Duodenal mucosa (tissue), 2 donors: ENCODE results near the gene IPO4.
"Not testable (repeated sequence)": the region's sequence is repeated elsewhere in the genome, so short reads cannot be mapped to it uniquely, and the experiment has no call there.

Source experiments
- H3K27ac ChIP-seq: one replicate; pipeline ENCODE4 v1.7.0; 2013; ENCODE audit warnings: low read depth, low read length
- H3K27me3 ChIP-seq, 2 donors: one replicate each; pipeline ENCODE4 v1.7.0; 2013; ENCODE audit warnings: low read length in 2 of 2, control low read depth in 1 of 2; ENCODE audit not compliant: insufficient read depth in 2 of 2, control insufficient read depth in 1 of 2
- H3K36me3 ChIP-seq, 2 donors: one replicate each; pipeline ENCODE4 v1.7.0; 2013; ENCODE audit warnings: low read length in 2 of 2, control low read depth in 1 of 2; ENCODE audit not compliant: insufficient read depth in 2 of 2, control insufficient read depth in 1 of 2
- H3K4me1 ChIP-seq, 2 donors: one replicate each; pipeline ENCODE4 v1.7.0; 2013; ENCODE audit warnings: low read length in 2 of 2, control low read depth in 1 of 2; ENCODE audit not compliant: insufficient read depth in 2 of 2, control insufficient read depth in 1 of 2
- H3K4me3 ChIP-seq, 2 donors: one replicate each; pipeline ENCODE4 v1.7.0; 2013; ENCODE audit warnings: low read length in 2 of 2, low read depth in 1 of 2
- H3K9ac ChIP-seq, 2 donors: one replicate each; pipeline ENCODE4 v1.7.0; 2013; ENCODE audit warnings: low read length in 2 of 2, low read depth in 1 of 2
- H3K9me3 ChIP-seq, 2 donors: one replicate each; pipeline ENCODE4 v1.7.0; 2013; ENCODE audit warnings: low read length in 2 of 2, control low read depth in 1 of 2; ENCODE audit not compliant: control insufficient read depth in 1 of 2

Gene IPO4

DNA sequence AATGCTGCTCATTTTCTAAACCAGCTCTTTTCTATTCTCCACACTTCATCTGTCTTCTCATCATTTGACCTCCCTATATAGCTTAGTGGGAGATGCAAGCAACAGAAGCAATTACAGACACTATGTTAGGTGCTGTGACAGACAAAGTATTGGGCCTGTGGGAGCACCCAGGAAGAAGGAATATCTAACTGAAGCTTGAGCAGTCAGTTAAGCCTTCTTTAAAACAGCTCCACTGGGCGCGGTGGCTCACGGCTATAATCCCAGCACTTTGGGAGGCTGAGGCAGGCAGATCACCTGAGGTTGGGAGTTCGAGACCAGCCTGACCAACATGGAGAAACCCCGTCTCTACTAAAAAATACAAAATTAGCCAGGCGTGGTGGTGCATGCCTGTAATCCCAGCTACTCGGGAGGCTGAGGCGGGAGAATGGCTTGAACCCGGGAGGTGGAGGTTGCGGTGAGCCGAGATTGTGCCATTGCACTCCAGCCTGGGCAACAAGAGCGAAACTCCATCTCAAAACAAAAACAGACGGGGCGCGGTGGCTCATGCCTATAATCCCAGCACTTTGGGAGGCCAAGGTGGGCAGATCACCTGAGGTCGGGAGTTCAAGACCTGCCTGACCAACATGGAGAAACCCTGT, 14.8 kb upstream of the IPO4 start:
- not testable (repeated sequence) for H3K27me3 ChIP-seq, H3K27ac ChIP-seq, H3K4me1 ChIP-seq, H3K9me3 ChIP-seq, H3K4me3 ChIP-seq, H3K9ac ChIP-seq
- H3K36me3 ChIP-seq = peaks cover 28 to 45% of the 10 kb centered on the region in 2 donors

DNA sequence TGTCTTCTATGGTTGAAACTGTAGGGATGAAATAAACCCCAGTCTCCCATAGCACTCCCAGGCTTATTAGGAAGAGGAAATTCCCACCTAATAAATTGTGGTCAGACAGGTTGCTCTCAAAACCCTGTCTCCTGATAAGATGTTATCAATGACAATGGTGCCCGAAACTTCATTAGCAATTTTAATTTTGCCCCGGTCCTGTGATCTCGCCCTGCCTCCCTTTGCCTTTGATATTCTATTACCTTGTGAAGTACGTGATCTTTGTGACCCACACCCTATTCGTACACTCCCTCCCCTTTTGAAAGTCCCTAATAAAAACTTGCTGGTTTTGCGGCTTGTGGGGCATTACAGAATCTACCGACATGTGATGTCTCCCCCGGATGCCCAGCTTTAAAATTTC, 13.9 kb upstream of the IPO4 start:
- H3K4me3 ChIP-seq, H3K27ac ChIP-seq, H3K9me3 ChIP-seq, H3K4me1 ChIP-seq, H3K27me3 ChIP-seq, H3K9ac ChIP-seq: not testable (repeated sequence)
- peaks cover 19 to 37% of the 10 kb centered on the region in 2 donors for H3K36me3 ChIP-seq

DNA sequence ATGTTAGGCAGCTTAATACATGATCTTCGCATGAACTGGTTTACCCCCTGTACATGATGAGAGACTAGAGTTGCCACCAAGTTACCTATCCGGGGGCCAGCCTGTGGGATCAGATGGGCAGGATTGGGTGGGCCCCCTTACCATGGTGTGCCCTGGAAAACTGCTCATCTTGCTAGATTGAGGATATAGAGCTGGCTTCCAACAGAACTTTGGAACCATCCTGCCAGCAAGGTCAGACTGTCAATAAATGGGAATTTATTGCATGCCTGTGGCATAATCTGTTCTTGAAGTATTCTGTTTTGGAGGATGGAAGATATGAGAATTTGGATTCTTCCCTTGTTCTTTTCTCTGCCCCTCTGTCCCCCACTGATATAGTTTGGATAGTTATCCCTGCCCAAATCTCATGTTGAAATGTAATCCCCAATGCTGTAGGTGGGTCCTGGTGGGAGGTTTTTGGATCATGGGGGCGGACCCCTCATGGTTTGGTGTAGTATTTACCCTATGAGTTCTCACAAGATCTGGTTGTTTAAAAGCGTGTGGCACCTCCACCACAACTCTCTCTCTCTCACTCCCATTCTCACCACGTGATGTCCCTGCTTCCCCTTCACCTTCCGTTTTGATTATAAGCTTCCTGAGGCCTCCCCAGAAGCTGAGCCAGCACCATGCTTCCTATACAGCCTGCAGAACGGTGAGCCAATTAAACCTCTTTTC, 10.4 kb upstream of the IPO4 start:
- Histone ChIP-seq H3K27ac (no peak overlapping the region), H3K9me3 (no peaks in the 10 kb centered on the region), H3K4me3 (no peak overlapping the region), H3K9ac (no peak overlapping the region), H3K27me3 (no peaks in the 10 kb centered on the region), H3K4me1 (peaks cover 24 to 28% of the 10 kb centered on the region in 2 donors), H3K36me3 (peaks cover 0 to 9% of the 10 kb centered on the region in 2 donors)

DNA sequence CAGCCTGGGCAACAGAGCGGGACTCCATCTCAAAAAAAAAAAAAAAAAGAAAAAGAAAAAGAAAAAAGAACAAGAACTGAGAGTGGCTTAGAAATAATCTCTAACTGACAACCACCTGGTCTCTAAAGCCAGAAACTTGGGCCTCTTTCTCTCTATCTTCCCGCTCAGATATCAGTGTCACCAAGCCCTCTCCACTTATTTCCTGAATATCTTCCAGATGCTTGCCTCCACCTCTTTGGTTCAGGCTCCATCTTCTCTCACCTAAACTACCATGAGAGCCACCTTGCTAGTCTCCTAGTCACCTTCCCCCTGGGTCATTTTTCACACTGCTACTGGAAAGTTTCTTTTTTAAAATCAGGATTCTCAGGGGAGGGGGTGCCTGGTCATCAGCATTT, 8.4 kb upstream of the IPO4 start:
- no peaks in the 10 kb centered on the region for H3K9me3 ChIP-seq
- H3K27ac ChIP-seq = no peak overlapping the region

DNA sequence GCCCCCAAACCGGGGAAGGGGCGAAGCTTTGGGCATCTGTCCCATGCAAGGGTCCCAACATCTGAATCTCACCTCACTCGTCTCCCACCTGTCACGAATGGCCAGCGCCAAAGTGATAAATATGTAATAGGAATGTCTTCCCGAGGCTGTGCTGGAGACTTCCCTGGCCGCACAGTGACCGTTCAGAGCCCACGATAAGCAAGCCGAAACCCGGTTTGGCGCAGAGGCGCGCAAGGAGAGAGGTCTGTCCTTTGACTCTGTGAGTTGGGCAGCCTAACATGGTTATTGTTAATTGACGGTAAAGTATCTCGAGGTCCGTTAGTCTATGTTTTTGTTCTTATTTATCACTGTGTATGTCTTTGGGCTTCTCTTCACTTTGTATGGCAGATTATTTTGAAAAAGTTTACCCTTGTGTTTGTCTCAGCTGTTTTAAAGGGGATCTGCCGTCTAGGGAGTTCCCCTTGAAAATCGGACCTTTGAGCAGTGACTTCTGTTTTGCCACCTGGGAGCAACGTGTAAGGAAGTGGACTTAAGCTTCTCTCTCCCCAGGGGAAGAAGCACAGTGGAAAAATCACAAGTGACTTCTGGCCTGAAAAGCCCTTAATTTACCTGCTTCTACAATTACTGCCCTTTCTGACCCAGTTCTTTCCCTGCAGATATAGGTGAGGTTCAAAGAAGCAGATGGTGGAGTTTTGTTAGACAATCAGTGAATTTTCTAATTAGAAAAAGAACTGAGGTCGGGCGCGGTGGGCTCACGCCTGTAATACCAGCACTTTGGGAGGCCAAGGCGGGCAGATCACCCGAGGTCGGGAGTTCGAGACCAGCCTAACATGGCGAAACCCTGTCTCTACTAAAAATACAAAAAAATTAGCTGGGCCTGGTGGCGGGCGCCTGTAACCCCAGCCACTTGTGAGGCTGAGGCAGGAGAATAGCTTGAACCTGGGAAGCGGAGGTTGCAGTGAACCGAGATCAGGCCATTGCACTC, 7.7 kb upstream of the IPO4 start:
- Histone ChIP-seq H3K27me3 (no peaks in the 10 kb centered on the region), H3K27ac (peak overlapping the region; percentile 97), H3K36me3 (peaks cover 7 to 17% of the 10 kb centered on the region in 2 donors), H3K9me3 (no peaks in the 10 kb centered on the region), H3K4me1 (peaks cover 26 to 29% of the 10 kb centered on the region in 2 donors), H3K4me3 (peak overlapping the region; percentile 80 to 89), H3K9ac (peak overlapping the region; percentile 72 to 93)

More for the DNA sequence above, 8.4 kb upstream of the IPO4 start:
- Histone ChIP-seq H3K9ac (no peak overlapping the region), H3K36me3 (peaks cover 5 to 15% of the 10 kb centered on the region in 2 donors), H3K4me3 (peak overlapping the region in 1 of 2 donors; percentile 80), H3K4me1 (peaks cover 26 to 29% of the 10 kb centered on the region in 2 donors), H3K27me3 (no peaks in the 10 kb centered on the region)

DNA sequence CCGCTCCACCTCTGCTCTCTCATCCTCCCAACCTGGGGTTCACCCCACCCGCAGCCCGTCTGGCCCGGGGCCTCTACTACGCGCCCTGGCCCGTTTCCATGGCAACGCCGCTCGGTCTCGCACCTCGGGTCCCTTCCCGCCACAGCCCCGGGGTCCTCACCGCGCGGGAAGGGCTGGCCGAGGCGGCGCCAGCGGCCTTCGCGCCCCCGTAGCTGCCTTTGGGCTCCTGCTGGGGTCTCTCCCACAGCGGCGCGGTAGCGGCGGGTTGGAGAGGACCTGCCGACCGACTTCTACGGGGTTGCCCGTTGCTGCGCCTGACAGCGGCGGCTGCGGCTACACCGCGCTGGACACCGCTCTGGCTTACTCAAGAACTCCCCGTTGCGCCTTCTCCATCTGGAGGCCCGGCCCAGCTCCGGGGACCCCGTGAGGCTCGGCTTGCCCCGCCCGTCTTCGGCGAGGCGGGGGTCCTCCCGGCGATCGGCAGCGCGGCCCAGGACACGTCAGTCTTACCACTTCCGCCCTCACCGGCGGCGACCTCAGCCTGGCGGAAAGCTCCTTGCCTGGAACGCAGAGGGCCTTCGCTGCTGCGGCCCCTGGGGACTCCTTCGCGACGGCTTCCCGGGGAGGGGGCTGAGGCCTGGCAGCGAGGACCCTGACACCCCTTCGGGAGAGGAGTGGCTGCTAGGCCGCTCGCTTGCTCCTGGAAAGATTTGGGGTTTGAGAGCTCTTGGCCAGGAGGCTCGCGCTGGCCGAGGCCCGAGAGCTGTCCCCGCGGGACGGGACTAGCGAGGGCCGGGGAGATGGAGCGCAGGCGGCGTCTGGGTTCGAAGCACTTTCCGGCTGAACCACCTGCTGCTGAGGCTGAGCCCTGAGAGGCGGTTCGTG, 6.8 kb upstream of the IPO4 start, which contains the start of gene TM9SF1:
TM9SF1 (minus strand) TSS at position 256 of the 885 bp plus-strand sequence. CDS start 422 bp downstream, outside the sequence.
- Histone ChIP-seq H3K9me3 (no peaks in the 10 kb centered on the region), H3K4me1 (peaks cover 26 to 29% of the 10 kb centered on the region in 2 donors), H3K4me3 (peak within 1 kb of the TSS; percentile 80 to 89), H3K27ac (peak within 1 kb of the TSS; percentile 97), H3K36me3 (peaks cover 8 to 23% of the 10 kb centered on the region in 2 donors), H3K27me3 (no peaks in the 10 kb centered on the region), H3K9ac (peak within 1 kb of the TSS; percentile 72 to 93)

DNA sequence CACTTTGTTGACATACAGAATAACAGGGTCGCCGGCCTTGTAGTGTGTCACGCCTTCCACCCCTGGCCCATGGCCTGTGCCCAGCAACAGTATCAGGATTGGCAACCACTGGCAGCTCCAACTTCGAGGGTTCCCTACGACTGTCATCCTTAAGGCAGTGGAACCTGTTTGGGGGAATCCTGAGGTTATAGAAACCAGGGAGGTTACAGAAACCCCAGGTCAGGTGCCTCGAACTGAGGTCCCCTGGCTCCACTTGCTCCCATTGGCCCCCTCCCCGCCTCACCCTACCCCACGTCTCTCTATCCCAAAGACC, 6.2 kb upstream of the IPO4 start:
- H3K36me3 ChIP-seq = peaks cover 10 to 29% of the 10 kb centered on the region in 2 donors
- H3K9me3 ChIP-seq = no peaks in the 10 kb centered on the region
- peak overlapping the region; percentile 97 for H3K27ac ChIP-seq
- H3K4me3 ChIP-seq = peak overlapping the region; percentile 80 to 89
- H3K4me1 ChIP-seq = peaks cover 26 to 29% of the 10 kb centered on the region in 2 donors
- peak overlapping the region; percentile 72 to 93 for H3K9ac ChIP-seq
- H3K27me3 ChIP-seq = no peaks in the 10 kb centered on the region

DNA sequence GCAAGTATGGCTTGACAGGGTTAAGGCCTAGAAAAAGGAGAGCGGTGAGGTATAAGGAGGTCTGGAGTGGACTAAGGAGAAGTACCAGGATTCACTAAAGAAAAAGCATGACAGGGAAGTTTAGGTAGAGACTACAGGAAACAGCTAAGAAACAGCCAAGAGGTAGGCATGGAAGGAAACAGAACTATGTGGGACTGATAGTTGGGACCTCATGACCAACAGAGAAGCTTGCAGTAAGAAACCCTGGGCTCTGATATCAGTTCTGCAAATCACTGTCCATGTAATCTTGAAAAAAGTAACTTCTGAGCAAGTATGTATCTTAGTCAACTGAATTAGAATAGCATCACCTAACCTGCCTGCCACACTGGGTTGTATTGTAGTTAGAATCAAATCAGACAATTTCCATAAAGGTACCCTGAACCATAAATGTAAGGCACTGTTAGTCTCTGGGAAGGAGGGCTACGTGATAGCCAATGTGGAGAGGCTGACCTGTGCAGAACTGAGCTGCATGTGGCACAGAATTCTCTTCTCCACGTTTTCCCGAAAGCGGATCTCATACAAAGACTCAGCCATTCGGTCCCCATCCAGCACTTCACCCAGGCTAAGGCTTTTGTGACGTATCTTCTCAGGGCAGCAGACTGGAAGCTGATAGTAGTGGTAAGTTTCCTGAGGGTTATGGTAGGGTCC, 5.7 kb upstream of the IPO4 start:
- no peaks in the 10 kb centered on the region for H3K27me3 ChIP-seq
- peaks cover 28 to 29% of the 10 kb centered on the region in 2 donors for H3K4me1 ChIP-seq
- H3K36me3 ChIP-seq = peaks cover 10 to 31% of the 10 kb centered on the region in 2 donors
- no peaks in the 10 kb centered on the region for H3K9me3 ChIP-seq
- peak overlapping the region; percentile 80 to 89 for H3K4me3 ChIP-seq
- H3K9ac ChIP-seq = peak overlapping the region; percentile 72 to 93
- H3K27ac ChIP-seq = no peak overlapping the region

DNA sequence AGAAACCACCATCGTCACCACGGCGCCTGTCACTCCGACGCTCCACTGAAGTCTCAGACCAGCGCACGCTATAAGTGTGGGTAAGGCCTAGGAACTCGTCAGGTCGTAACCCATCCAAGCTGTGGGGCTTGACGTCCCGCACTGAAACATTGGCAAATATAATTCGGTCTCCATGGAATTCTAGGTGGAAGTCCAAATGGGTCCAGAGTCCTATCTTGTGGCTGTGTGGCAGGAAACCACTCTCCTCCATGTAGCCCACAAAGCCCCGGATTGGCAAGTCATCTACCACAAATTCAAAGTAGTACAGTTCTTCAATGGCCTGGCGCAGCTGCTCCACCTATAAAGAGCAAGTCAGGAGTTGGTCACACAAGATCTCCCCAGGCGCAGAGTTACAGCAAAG, 4.3 kb upstream of the IPO4 start:
- peaks cover 28% of the 10 kb centered on the region in 2 donors for H3K4me1 ChIP-seq
- no peak overlapping the region for H3K9ac ChIP-seq
- H3K36me3 ChIP-seq = peaks cover 10 to 31% of the 10 kb centered on the region in 2 donors
- H3K4me3 ChIP-seq = no peak overlapping the region
- no peaks in the 10 kb centered on the region for H3K9me3 ChIP-seq
- no peaks in the 10 kb centered on the region for H3K27me3 ChIP-seq
- H3K27ac ChIP-seq = no peak overlapping the region
